Ovary (tissue), 9 donors: ENCODE results near the gene DHDH. TPM values are rescaled to one million over a fixed set of nuclear protein-coding genes. Genes with fewer than 3 reads are reported as not detected.

ENCODE experiments used
- DNase-seq, 5 donors: peaks; one replicate each; pipeline ENCODE4 v3.0.0-alpha.2; 2019 to 2020
- H3K27ac ChIP-seq, 2 donors: fragments of 200-600 bp; one replicate each; pipeline versions ENCODE4 v1.5.1 to v1.8.0; 2019 to 2022
- H3K27me3 ChIP-seq: fragments of 200-600 bp; one replicate; pipeline ENCODE4 v1.8.0; 2022
- H3K36me3 ChIP-seq: fragments of 200-600 bp; sonication (generic); one replicate; pipeline ENCODE4 v1.5.1; 2019
- H3K4me1 ChIP-seq: one replicate; pipeline ENCODE4 v1.8.1; 2013; ENCODE audit warnings: mild to moderate bottlenecking, moderate library complexity; ENCODE audit not compliant: insufficient read depth
- H3K4me3 ChIP-seq: fragments of 200-600 bp; sonication (generic); one replicate; pipeline ENCODE4 v1.5.1; 2017
- H3K9me3 ChIP-seq, 2 donors: fragments of 200-600 bp in 1 of 2; sonication (generic) in 1 of 2; one replicate each; pipeline versions ENCODE4 v1.5.1 to v1.8.1; 2013 to 2019; ENCODE audit warnings: mild to moderate bottlenecking in 1 of 2, moderate library complexity in 1 of 2
- EP300 ChIP-seq: sonication (generic); formaldehyde crosslinking; IDR thresholded peaks from one replicate; pipeline ENCODE4 v1.6.1; 2017; ENCODE audit warnings: antibody characterized with exemption
- POLR2A ChIP-seq: fragments of 450-650 bp; IDR thresholded peaks from one replicate; pipeline ENCODE4 v1.6.1; 2017; ENCODE audit warnings: antibody characterized with exemption, mild to moderate bottlenecking, moderate library complexity
- WGBS, 3 donors: extraction: QIAGEN DNeasy Blood & Tissue Kit in 1 of 3; methylation state at CpG; one replicate each; pipeline versions ENCODE4 v1.1.5 to v1.1.7; 2013 to 2017; 5-methylcytosine and 5-hydroxymethylcytosine counted together
- intact Hi-C, 4 donors: fragments of 100-400 bp; cut with DNase I; formaldehyde crosslinking; loops; one replicate each; pipeline versions ENCODE4 v1.11.0 to v1.15.1; 2022 to 2023
- polyA plus RNA-seq, 2 donors: library from polyadenylated mRNA; stranded (reverse); fragments of 200-250 nt in 1 of 2; fragments of 350-450 nt in 1 of 2; fragmentation: Illumina TruSeq in 1 of 2; extraction: RNeasy Lipid Tissue Mini Kit (QIAGEN cat#74804) in 1 of 2; gene quantifications; one replicate each; pipeline ENCODE4 v1.2.3, GENCODE V29; 2013 to 2014
- total RNA-seq, 7 donors: library from RNA; depleted of rRNA in 2 of 7; stranded (reverse); fragments of >200 nt in 2 of 7; fragmentation: NEBNext Ultra II Directional in 3 of 7; extraction: Animal tissue kit (Norgen Biotek cat#: 25700) in 3 of 7; gene quantifications; one replicate each; pipeline versions ENCODE4 v1.1.0 to v1.2.4, GENCODE V29; 2016 to 2023
- TF ChIP-seq, protein P1 (sequence below), 3 donors: fragments of 450-650 bp in 2 of 3; fragments of 200-600 bp in 1 of 3; IDR thresholded peaks; one replicate each; pipeline versions ENCODE4 v1.5.1 to v1.8.0; 2016 to 2022; ENCODE audit warnings: antibody characterized with exemption in 3 of 3, mild to moderate bottlenecking in 1 of 3
- donor health status: DM: no; HTN: no; CAD: no; lungs with moderate emphysema.
- donor health status: DM: no; HTN: no; CAD: no.
- donor health status: Bipolar disorder and iron deficiency.
- donor health status: DM: yes; HTN: yes; CAD: no.
- donor health status: DM: no; HTN: no; CAD: no.
- donor health status: DM: yes; HTN: yes; CAD: no.

DHDH gene
- total and polyA plus RNA-seq, 9 donors = 0.28 to 0.78 (median 0.67) TPM; not detected in 4

DNA sequence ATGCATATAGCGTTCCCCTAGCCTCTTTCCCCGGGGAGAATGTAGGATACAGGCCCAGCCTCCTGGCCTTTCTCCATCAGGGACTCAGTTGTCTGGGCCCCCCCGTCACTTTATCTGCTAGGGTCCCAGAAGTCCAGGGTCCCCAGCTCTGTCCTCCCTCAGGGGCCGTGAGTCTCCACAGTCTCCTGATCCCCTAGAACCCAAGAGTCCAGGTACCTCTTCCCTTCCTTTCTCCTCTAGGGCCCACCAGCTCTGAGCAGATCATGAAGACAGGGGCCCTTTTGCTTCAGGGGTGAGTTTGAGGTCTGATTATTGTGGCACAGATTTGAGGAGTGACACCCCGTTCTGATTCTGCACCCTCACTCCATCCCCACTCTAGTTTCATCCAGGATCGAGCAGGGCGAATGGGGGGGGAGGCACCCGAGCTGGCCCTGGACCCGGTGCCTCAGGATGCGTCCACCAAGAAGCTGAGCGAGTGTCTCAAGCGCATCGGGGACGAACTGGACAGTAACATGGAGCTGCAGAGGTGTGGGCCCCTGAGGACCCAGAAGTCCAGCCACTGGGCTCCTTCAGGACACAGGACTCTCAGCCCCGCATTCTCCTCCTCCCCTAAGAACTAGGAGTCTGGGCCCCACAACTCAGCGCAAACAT lies 21.9 kb downstream of the DHDH start:
- TF ChIP-seq EP300 = no peak
- TF ChIP-seq POLR2A = no peak
- TF ChIP-seq, protein P1, sequence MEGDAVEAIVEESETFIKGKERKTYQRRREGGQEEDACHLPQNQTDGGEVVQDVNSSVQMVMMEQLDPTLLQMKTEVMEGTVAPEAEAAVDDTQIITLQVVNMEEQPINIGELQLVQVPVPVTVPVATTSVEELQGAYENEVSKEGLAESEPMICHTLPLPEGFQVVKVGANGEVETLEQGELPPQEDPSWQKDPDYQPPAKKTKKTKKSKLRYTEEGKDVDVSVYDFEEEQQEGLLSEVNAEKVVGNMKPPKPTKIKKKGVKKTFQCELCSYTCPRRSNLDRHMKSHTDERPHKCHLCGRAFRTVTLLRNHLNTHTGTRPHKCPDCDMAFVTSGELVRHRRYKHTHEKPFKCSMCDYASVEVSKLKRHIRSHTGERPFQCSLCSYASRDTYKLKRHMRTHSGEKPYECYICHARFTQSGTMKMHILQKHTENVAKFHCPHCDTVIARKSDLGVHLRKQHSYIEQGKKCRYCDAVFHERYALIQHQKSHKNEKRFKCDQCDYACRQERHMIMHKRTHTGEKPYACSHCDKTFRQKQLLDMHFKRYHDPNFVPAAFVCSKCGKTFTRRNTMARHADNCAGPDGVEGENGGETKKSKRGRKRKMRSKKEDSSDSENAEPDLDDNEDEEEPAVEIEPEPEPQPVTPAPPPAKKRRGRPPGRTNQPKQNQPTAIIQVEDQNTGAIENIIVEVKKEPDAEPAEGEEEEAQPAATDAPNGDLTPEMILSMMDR (IDR thresholded peaks at IDR 0.05) = no peak
- H3K36me3 ChIP-seq = no peaks in the 10 kb centered on the region
- intact Hi-C loops = no loop called here
- H3K9me3 ChIP-seq = no peaks in the 10 kb centered on the region
- peaks cover 3% of the 10 kb centered on the region for H3K4me1 ChIP-seq
- 49 to 56% (median 54%) methylated on average over 16 of the region's 16 CpGs for WGBS, 3 donors
- peak overlapping the region; percentile 65 for H3K4me3 ChIP-seq
- H3K27ac ChIP-seq = peak overlapping the region; percentile 16 to 28
- no peaks in the 10 kb centered on the region for H3K27me3 ChIP-seq
- DNase-seq = no peak

DNA sequence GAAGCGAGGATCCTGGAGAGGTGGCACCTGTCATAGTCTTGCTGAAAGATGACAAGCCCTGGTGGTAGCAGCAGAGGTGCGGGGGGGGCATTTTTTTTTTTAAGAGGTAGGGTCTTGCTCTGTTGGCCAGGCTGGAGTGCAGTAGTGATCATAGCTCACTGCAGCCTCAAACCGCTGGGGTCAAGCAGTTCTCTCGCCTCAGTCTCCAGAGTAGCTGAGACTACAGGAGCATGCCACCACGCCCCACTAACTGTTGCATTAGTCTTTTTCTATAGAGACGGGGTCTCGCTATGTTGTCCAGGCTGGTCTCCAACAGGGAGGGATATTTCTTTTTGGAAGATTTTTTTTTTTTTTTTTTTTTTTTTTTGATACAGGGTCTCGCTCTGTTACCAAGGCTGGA lies 24.5 kb downstream of the DHDH start:
- H3K27ac ChIP-seq = no peak overlapping the region
- peaks cover 3% of the 10 kb centered on the region for H3K4me1 ChIP-seq
- no peaks in the 10 kb centered on the region for H3K9me3 ChIP-seq
- no peaks in the 10 kb centered on the region for H3K27me3 ChIP-seq
- WGBS, 3 donors = 97% methylated on average over 8 of the region's 8 CpGs
- intact Hi-C loops = no loop called here
- no peak for TF ChIP-seq EP300
- TF ChIP-seq POLR2A = no peak
- TF ChIP-seq, protein P1 (IDR thresholded peaks at IDR 0.05) = no peak
- H3K4me3 ChIP-seq = no peak overlapping the region
- H3K36me3 ChIP-seq = no peaks in the 10 kb centered on the region
- DNase-seq = no peak

GRCh38 chr19:48959341-48960239 lies 26.1 kb downstream of the DHDH start:
- no peaks in the 10 kb centered on the region for H3K36me3 ChIP-seq
- peaks cover 9% of the 10 kb centered on the region for H3K4me1 ChIP-seq
- H3K27ac ChIP-seq = no peak overlapping the region
- intact Hi-C loops = loop anchor here in 3 of 4 donors (10.0 kb wide), 3 partner anchors 55 to 165 kb away; partner anchors contain the start of genes NUCB1 (in 1 of the 3) and PPP1R15A (in 1 of the 3)
- no peaks in the 10 kb centered on the region for H3K9me3 ChIP-seq
- H3K4me3 ChIP-seq = no peak overlapping the region
- no peak for DNase-seq
- 78 to 88% (median 82%) methylated on average over 16 of the region's 16 CpGs for WGBS, 3 donors
- TF ChIP-seq, protein P1 (IDR thresholded peaks at IDR 0.05) = no peak
- TF ChIP-seq POLR2A (no peak), EP300 (no peak)
- no peaks in the 10 kb centered on the region for H3K27me3 ChIP-seq

GRCh38 chr19:48961051-48961649 lies 27.7 kb downstream of the DHDH start:
- TF ChIP-seq, protein P1 (IDR thresholded peaks at IDR 0.05) = no peak
- TF ChIP-seq POLR2A = no peak
- no peak for TF ChIP-seq EP300
- Histone ChIP-seq H3K4me3 (no peak overlapping the region), H3K27ac (no peak overlapping the region), H3K4me1 (peaks cover 7% of the 10 kb centered on the region), H3K9me3 (no peaks in the 10 kb centered on the region), H3K36me3 (no peaks in the 10 kb centered on the region), H3K27me3 (no peaks in the 10 kb centered on the region)
- intact Hi-C loops = loop anchor here in 3 of 4 donors (10.0 kb wide), 3 partner anchors 56 to 166 kb away; partner anchors contain the start of genes NUCB1 (in 1 of the 3) and PPP1R15A (in 1 of the 3)
- peak in 2 of 5 donors; percentile 53 to 61 for DNase-seq
- 85 to 89% (median 85%) methylated on average over 19 of the region's 19 CpGs for WGBS, 3 donors
